ENCODE results near the gene GALNT6. TPM values are rescaled to one million over a fixed set of nuclear protein-coding genes. Genes with fewer than 3 reads are reported as not detected.
A peak's percentile ranks its signal among the peaks of the same experiment; 100 is the strongest.

The GALNT6 gene, protein sequence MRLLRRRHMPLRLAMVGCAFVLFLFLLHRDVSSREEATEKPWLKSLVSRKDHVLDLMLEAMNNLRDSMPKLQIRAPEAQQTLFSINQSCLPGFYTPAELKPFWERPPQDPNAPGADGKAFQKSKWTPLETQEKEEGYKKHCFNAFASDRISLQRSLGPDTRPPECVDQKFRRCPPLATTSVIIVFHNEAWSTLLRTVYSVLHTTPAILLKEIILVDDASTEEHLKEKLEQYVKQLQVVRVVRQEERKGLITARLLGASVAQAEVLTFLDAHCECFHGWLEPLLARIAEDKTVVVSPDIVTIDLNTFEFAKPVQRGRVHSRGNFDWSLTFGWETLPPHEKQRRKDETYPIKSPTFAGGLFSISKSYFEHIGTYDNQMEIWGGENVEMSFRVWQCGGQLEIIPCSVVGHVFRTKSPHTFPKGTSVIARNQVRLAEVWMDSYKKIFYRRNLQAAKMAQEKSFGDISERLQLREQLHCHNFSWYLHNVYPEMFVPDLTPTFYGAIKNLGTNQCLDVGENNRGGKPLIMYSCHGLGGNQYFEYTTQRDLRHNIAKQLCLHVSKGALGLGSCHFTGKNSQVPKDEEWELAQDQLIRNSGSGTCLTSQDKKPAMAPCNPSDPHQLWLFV
- total RNA-seq (2022) (24.8 and 27.6 TPM in 2 replicates), Bru-seq, nascent RNA (percentile 60 among the genes with signal in this experiment), BruChase-seq, experiment 1, labeled RNA remaining after a 6-hour chase (percentile 59 among the genes with signal in this experiment), BruChase-seq, experiment 2, labeled RNA remaining after a 2-hour chase (percentile 52 among the genes with signal in this experiment)
- long read RNA-seq, full-length matches to known transcripts: 2 of 23 reads
- long read RNA-seq, partial matches to known transcripts: 1 of 23 reads
- long read RNA-seq, other reads (novel, unspliced or antisense): 20 of 23 reads

DNA sequence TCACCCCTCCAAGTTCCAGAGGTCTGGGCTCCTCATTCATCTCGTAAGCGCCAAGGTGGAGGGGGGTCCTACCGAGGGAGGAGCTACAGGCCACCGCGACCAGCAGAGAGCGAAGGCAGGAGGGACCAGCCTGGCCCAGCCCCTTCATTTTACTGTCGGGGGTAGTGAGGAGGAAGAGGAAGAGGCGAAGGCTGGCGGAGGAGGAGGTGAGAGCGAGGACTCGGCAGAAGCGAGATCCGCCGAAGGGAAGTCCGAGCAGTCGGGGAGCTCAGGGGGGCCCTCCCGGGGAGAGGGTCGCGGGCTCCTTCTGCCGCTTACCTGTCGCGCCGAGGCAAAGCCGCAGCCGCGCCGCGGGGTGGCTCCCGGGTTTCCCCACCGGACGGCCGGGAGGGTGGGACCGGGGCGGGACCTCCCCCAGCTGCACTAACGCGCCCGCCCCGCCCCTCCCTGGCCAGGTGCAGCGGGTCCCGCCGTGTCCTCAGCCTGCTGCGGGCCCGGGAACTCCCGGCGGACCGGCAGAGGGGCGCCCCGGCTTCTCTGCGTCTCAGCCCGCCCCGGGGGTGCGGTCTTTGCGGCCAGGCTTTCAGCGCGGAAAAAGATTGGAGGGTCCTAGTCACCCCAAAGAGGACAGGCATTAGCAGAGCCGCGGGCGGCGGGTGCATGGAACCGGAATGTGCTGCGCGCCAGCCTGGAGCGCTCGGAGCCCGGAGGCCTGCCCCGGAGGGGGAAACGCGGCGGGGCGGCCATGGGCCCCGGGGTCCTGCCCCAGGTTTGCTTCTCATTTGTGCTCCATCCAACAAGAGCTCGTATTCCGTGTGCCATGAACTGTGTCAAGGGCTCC is at the start of gene GALNT6:
GALNT6 (minus strand) TSS at position 124 of the 841 bp plus-strand sequence. CDS start 11,625 bp downstream, outside the sequence.
- TSS peak; percentile 41 for BruUV-seq (replicated peaks)
- TF ChIP-seq, protein P1, sequence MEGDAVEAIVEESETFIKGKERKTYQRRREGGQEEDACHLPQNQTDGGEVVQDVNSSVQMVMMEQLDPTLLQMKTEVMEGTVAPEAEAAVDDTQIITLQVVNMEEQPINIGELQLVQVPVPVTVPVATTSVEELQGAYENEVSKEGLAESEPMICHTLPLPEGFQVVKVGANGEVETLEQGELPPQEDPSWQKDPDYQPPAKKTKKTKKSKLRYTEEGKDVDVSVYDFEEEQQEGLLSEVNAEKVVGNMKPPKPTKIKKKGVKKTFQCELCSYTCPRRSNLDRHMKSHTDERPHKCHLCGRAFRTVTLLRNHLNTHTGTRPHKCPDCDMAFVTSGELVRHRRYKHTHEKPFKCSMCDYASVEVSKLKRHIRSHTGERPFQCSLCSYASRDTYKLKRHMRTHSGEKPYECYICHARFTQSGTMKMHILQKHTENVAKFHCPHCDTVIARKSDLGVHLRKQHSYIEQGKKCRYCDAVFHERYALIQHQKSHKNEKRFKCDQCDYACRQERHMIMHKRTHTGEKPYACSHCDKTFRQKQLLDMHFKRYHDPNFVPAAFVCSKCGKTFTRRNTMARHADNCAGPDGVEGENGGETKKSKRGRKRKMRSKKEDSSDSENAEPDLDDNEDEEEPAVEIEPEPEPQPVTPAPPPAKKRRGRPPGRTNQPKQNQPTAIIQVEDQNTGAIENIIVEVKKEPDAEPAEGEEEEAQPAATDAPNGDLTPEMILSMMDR (IDR thresholded peaks at IDR 0.05; ENCODE audit: unreplicated experiment): no peak
- H3K27ac Mint-ChIP-seq (ENCODE audit: low read depth, unreplicated experiment): peak within 1 kb of the TSS; percentile 95
- ChIA-PET POLR2A (interaction anchor here (0.6 to 8.0 kb wide), 4 partner anchors 11 to 550 kb away, joined by 3 to 54 read pairs (median 8); no protein-coding TSS in a partner anchor), CTCF (interaction anchor here (0.6 to 1.3 kb wide), 5 partner anchors 14 to 540 kb away, joined by 3 to 6 read pairs (median 3); no protein-coding TSS in a partner anchor)
- no peaks in the 10 kb centered on the region for H3K27me3 Mint-ChIP-seq (ENCODE audit: insufficient read depth, unreplicated experiment)
- DNase-seq (ENCODE audit: unreplicated experiment): peak; percentile 58
- H3K4me3 Mint-ChIP-seq (ENCODE audit: unreplicated experiment): peak within 1 kb of the TSS; percentile 95
- H3K9me3 Mint-ChIP-seq (ENCODE audit: unreplicated experiment): no peaks in the 10 kb centered on the region
- intact Hi-C loops (cut with micrococcal nuclease): no loop called here
- H3K36me3 Mint-ChIP-seq (ENCODE audit: insufficient read depth, unreplicated experiment): no peaks in the 10 kb centered on the region
- H3K4me1 Mint-ChIP-seq (ENCODE audit: insufficient read depth, unreplicated experiment): peaks cover 57% of the 10 kb centered on the region

DNA sequence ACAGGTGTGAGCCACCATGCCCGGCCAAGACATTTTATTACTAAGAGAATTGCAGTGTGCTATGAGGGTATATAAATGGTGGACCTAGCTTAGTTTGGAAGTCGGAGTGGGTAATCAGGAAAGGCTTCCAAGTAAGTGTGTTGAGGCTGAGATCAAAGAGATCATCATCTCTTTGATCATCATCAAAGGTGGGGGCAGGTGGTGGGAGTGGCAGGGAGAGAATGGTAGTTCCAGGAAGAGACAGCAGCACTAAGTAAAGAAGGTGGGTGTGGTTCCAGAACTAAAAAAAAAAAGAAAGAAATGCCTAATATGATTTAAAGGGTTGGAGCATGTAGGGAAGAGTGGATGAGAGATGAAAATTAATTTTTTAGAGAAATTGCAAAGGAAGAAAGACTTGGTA is 48.1 kb upstream of the GALNT6 start:
- DNase-seq (ENCODE audit: unreplicated experiment): no peak
- TF ChIP-seq, protein P1 (IDR thresholded peaks at IDR 0.05; ENCODE audit: unreplicated experiment): no peak
- Mint-ChIP-seq H3K4me3 (ENCODE audit: unreplicated experiment) (no peak overlapping the region), H3K4me1 (ENCODE audit: insufficient read depth, unreplicated experiment) (peaks cover 11% of the 10 kb centered on the region), H3K9me3 (ENCODE audit: unreplicated experiment) (no peaks in the 10 kb centered on the region), H3K27me3 (ENCODE audit: insufficient read depth, unreplicated experiment) (no peaks in the 10 kb centered on the region), H3K36me3 (ENCODE audit: insufficient read depth, unreplicated experiment) (no peaks in the 10 kb centered on the region), H3K27ac (ENCODE audit: low read depth, unreplicated experiment) (no peak overlapping the region)
- ChIA-PET CTCF (interaction anchor here (0.7 to 1.2 kb wide), 3 partner anchors 10 to 231 kb away, joined by 3 to 4 read pairs (median 3); no protein-coding TSS in a partner anchor), POLR2A (interaction anchor here (0.6 to 1.1 kb wide), 3 partner anchors 17 to 315 kb away, joined by 3 to 5 read pairs (median 4); no protein-coding TSS in a partner anchor)
- no TSS peak for BruUV-seq (replicated peaks)
- intact Hi-C loops (cut with micrococcal nuclease): no loop called here

DNA sequence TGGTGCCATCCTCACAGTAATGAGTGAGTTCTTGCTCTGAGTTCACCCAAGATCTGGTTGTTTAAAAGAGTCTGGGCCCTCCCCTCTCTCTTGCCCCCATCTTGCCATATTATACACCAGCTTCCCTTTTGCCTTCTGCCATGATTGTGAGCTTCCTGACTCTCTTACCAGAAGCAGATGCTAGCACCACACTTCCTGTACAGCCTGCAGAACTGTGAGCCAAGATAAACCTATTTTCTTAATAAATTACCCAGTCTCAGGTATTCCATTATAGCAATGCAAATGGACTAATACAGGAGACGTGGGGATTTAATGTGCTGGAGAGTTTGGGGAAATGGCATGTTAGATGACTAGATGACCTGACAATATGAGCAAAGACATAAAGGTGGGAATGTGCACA is 46.2 kb upstream of the GALNT6 start:
- intact Hi-C loops (cut with micrococcal nuclease): no loop called here
- POLR2A ChIA-PET: no interaction called here
- DNase-seq (ENCODE audit: unreplicated experiment): no peak
- TF ChIP-seq, protein P1 (IDR thresholded peaks at IDR 0.05; ENCODE audit: unreplicated experiment): no peak
- Mint-ChIP-seq H3K4me1 (ENCODE audit: insufficient read depth, unreplicated experiment) (peaks cover 11% of the 10 kb centered on the region), H3K27ac (ENCODE audit: low read depth, unreplicated experiment) (no peak overlapping the region), H3K9me3 (ENCODE audit: unreplicated experiment) (no peaks in the 10 kb centered on the region), H3K36me3 (ENCODE audit: insufficient read depth, unreplicated experiment) (no peaks in the 10 kb centered on the region), H3K27me3 (ENCODE audit: insufficient read depth, unreplicated experiment) (no peaks in the 10 kb centered on the region), H3K4me3 (ENCODE audit: unreplicated experiment) (no peak overlapping the region)
- CTCF ChIA-PET: interaction anchor here (1.1 kb wide), 2 partner anchors 15 to 387 kb away, joined by 3 to 5 read pairs; no protein-coding TSS in a partner anchor
- BruUV-seq (replicated peaks): no TSS peak
